Measurements from ENCODE around the gene ZC3H18.
"Not testable (repeated sequence)": the region's sequence is repeated elsewhere in the genome, so short reads cannot be mapped to it uniquely, and the experiment has no call there.

ZC3H18 gene

DNA sequence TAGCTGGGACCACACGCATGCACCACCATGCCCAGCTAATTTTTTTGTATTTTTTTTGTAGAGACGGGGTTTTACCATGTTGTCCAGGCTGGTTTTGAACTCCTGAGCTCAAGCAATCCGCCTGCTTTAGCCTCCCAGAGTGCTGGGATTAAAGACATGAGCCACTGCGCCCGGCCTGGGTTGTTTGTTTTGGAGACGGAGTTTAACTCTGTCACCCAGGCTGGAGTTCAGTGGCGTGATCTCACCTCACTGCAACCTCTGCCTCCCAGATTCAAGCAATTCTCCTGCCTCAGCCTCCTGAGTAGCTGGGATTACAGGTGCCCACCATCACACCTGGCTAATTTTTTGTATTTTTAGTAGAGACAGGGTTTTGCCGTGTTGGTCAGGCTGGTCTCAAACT is 39.2 kb downstream of the ZC3H18 start:
- not testable (repeated sequence) for DNase-seq

DNA sequence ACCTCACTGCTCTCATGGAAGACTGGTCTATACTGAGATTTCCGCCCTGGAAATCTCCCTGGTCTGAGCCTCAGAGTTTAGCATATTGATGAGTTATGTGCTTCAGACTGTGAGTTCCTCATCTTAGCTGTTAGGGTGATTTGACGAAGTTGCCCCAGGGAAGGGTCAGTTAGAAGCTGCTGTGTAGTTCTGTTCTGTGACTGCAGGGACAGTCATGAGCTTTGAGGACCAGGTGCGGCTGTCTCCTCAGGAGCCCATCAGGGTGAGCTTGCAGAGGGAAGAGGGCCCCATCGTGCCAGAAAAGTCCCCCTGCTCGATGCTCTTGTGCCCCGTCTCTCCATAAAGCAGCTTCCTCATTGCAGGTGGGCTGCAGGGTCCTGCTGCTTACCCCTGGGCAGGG is 39.9 kb downstream of the ZC3H18 start:
- DNase-seq = no peak

DNA sequence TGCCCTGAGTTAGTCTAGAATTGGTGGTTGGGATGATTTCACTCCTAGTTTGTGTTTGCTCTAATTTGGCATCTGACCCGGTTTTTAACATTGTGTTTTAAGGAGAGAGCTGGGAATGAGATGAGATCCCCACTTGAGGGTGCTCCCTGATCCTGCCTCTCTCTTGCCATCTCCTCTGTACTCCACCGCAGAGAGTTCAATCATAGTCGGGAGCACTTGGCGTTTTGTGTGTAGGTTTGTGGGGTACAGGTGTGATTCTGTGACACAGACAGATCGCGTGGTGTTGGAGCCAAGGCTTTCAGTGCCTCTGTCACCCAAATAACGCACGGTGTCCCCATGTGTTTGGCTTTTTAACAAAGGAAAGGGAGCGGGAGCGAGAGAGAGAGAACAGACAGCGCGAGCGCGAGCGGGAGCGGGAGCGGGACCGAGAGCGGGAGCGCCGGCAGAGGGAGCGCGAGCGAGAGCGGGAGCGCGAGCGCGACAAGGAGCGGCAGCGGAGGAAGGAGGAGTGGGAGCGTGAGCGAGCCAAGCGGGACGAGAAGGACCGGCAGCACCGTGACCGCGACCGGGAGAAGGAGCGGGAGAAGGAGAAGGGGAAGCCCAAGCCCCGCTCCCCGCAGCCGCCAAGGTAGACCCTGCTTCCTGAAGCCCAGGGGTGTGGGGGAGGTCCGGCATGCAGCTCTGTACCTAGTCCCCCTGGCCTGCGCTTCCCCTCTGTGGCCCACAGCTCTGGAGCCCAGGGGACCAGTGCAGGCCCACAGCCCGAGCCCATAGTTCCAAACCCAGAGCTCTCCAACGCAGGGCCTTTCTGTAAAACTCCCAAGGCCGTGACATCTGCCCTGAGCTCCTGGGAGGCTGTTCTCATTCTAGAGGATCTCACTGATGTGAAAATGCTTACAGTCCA is 41.0 kb downstream of the ZC3H18 start:
- DNase-seq = no peak

- no peak for DNase-seq
Observed at GRCh38 chr16:88613293-88613692, 43.1 kb downstream of the ZC3H18 start.

GRCh38 chr16:88613911-88614817 is 44.0 kb downstream of the ZC3H18 start:
- no peak for DNase-seq

DNA sequence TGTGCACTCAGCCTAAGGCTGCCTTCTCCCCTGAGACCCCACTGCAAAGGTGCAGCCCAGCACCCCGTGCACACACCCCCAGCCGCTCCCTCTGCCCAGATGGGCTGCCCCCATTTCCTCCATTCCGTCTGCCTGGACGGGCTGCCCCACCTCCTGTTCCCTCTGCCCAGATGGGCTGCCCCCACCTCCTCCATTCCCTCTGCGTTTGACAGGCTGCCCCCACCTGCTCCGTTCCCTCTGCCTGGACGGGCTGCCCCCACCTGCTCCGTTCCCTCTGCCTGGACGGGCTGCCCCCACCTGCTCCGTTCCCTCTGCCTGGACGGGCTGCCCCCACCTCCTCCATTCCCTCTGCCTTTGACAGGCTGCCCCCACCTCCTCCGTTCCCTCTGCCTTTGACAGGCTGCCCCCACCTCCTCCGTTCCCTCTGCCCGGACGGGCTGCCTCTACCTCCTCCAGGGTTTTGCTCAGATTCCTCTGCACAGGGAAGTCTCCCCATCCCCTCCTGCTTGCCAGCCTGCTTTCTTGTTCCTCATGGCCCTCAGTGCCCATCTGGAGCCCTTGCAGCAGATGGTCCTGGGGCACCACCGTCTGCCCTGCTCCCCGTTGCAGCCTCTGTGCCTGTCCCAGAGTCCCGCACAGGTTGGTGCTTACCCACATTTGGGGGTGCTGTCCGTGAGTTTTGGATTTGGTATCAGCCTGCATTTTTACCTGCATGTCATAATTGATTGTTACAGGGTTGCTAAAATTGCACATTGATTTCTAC is 44.8 kb downstream of the ZC3H18 start:
- DNase-seq = peak; percentile 64 to 80

DNA sequence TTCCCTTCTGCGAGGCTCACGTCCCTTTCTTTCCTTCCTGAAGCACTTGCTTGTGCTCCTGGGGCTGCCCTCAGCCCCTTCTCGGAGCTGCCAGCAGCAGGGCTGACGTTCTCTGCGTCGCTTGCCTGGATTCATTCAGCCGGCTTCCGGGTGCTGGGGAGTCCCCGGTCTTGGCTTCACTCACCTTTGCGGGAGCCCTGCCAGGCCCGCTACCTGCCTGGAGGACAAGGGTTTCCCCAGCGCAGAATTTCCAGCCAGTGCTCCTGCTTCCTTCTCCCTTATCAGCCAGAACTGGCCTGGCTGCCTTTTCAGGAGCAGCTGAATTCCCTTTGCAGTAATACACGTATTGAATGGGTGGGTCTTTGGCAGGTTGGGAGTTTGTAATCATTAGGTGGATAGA is 46.1 kb downstream of the ZC3H18 start:
- no peak for DNase-seq

- no peak for DNase-seq
Observed at GRCh38 chr16:88616736-88617135, 46.5 kb downstream of the ZC3H18 start.

- DNase-seq = no peak
Observed at GRCh38 chr16:88617268-88618031, 47.2 kb downstream of the ZC3H18 start.

DNA sequence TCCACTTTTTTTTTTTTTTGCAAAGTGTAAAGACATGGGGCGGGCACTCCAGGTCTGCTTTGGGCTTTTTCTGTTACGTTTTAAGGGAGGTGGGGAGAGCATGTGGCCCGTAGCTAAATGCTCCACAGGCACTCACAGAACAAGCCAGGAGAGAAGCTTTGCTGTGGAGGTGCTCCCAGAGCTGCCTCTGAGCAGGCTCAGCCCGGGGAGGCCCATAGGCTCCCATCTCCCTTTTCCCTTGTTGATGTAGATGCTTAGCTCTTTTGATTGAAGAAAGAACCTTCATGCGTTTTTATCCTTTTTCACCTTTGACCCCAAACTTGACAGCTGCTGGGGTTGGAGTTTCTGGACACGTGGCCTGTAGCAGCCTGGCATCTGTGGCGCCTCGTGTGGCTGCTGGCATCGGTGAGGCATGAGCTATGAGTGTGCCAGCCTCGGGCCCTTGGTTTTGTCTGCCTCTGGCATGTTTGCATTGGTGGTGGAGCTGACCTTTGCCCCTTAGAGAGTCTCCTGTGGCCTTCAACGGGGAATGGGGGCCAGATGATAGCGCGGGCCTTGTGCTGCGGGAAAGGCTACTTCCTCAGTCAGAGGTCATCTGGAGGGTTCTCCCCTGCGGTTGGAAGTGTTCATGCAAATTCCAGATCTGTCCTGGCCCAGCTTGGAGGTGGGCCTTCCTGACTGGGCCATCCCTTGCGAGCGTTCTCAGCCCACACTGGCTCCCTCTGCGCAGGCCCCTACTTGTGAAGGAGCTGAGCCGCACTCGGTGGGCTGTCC is 48.2 kb downstream of the ZC3H18 start:
- no peak for DNase-seq

GRCh38 chr16:88618956-88619667 is 48.9 kb downstream of the ZC3H18 start:
- no peak for DNase-seq

- DNase-seq = no peak
Observed at GRCh38 chr16:88619859-88620815, 49.9 kb downstream of the ZC3H18 start.

DNA sequence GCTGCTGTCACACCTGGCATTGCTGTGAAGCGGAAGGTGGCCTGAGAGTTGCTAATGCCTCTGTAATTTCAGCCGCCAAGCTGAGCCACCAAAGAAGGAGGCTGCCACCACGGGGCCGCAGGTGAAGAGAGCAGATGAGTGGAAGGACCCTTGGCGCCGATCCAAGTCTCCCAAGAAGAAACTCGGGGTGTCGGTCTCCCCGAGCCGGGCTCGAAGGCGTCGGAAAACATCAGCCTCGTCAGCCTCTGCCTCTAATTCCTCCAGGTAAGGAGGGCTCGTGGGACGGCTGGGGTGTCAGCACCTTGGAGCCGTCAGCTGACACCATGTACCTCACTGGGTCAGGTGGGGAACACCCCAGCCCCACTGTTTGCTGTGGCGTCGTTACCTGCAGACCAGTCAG is 51.9 kb downstream of the ZC3H18 start:
- DNase-seq = no peak

DNA sequence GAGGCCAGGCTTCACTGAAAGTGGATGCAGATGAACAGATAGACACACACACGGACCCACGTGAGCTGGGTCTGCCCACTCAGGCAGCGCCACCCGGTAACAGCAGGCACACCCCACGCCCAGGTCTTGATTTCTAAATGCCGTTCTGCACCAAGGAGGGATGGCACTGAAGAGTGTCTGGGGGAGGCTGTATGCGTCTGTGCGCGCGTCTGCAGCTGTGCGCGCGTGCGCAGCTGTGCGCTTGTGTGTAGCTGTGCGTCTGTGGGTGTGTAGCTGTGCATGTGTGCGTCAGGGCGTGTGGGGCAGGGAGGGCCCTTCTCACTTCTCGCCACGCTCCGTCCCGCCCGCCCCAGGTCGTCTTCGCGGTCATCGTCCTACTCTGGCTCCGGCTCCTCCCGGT is 52.7 kb downstream of the ZC3H18 start:
- DNase-seq = no peak

DNA sequence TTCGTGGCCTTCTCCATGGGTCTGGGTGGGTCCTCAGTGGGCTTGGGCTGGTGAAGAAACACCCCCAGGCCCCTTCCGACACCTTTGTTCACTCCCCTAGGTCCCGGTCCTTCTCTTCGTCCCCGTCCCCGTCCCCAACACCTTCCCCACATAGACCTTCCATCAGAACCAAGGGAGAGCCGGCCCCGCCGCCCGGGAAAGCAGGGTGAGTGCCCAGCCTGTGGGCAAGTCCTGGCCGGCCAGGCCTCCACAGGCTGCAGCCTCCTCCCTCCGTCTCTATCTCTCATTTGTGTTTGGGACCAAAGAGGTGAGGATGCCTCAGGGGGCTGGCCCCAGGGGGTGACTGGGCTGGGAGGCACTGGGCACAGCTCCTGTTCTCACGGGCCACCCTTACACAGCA is 53.7 kb downstream of the ZC3H18 start:
- no peak for DNase-seq

GRCh38 chr16:88624481-88624880 is 54.3 kb downstream of the ZC3H18 start:
- DNase-seq = no peak

DNA sequence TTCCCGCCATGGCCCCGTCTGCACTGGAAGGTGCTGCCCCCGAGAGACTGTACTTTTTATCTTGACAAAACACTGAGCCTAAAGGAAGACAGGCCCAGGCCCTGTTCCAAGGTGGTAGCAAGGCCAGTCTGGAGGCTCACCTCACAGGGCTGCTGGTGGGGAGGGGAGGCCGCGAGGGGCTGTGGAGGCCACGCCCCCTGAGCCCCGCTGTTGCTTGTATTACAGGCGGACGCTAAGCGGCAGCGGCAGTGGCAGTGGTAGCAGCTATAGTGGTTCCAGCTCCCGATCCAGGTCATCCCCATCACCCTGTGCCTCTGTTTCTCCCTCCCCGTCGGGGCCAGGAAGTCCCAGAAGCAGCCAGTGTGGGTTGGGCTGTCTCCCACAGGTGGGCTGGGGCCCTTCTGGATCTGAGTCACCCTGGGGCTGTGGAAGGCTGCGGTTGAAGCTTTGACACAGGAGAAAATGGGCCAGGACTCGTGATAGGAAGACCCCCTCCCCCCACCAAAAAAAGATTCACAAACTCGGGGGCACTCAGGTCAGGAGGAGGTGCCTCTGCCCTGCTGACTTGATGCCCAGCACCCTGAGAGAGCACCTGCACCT is 54.9 kb downstream of the ZC3H18 start:
- no peak for DNase-seq

DNA sequence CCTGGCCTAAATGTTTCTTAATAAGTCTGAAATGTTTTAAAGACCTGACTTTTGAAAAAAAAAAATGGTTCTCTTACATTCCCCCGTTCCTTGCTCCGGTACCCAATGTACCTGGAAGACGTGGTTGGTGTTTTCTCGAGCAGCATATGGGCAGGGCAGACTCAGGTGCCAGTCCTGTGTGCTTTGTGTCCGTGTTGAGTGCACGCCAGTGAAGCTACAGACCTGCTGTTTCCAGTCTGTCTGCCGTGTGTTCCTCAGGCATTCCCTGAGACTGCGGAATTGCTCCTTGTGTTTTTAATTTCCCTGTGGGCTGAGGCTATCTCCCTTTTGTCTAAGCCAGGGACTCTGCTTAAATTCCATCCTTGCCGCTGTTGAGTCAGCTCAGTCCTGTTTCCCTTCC is 56.4 kb downstream of the ZC3H18 start:
- DNase-seq = no peak
